GM19395 (cell line): ENCODE measurements around the gene TBC1D22A.

Experiments
- ATAC-seq: cut with Tn5 transposase; IDR thresholded peaks from one replicate; pipeline ENCODE4 v1.9.1; 2021; ENCODE audit warnings: mild to moderate bottlenecking, moderate library complexity; ENCODE audit not compliant: unreplicated experiment

Gene TBC1D22A

DNA sequence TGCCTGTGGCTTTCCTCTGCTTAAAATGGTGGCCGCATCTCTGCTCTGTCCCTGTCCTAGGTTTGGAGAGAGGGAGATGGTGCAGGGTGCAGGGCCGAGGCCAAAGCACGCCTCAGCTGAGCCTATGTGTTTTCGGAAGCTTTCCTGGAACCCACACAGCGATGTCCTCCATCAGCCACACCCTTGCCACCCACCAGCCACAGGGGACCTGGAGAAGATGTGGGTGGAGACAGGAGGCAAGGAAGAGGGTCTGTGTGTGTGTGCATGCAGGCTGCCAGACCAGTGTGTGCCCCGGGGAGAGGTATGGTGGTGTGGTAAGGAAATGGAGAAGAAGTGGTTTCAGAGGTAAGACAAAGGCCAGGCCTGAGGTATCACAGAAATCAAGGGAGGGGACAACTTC, 155.7 kb downstream of the TBC1D22A start:
- no peak for ATAC-seq

DNA sequence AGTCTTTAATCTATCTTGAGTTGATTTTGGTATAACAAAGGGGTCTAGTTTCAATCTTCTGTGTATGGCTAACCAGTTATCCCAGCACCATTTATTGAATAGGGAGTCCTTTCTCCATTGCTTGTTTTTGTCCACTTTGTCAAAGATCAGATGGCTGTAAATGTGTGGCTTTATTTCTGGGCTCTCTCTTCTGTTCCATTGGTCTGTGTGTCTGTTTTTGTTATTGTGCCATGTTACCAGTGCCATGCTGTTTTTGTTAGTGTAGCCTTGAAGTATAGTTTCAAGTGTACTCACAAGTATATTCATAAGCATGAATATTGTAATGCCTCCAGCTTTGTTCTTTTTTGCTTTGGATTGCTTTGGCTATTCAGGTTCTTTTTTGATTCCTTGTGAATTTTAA, 159.6 kb downstream of the TBC1D22A start:
- no peak for ATAC-seq

DNA sequence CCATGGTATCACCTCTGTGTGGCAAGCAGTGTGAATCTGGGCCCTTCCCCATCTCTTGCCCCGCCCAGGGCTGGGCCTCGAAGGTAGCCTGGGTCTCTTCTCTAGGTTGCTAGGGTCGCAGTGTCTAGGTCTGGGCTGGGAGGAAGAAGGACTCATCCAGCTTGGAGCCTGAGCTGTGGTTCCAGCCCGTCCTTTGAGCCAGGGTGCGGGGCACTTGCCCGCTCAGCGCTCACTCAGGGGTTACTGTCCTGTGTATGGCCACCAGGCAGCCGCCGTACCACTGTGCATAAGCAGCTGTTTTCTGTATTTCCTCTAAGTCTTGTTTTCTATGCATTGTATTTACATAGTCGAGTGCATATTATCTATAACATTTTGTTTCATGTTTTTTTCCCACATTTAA, 160.9 kb downstream of the TBC1D22A start:
- ATAC-seq, result no peak

DNA sequence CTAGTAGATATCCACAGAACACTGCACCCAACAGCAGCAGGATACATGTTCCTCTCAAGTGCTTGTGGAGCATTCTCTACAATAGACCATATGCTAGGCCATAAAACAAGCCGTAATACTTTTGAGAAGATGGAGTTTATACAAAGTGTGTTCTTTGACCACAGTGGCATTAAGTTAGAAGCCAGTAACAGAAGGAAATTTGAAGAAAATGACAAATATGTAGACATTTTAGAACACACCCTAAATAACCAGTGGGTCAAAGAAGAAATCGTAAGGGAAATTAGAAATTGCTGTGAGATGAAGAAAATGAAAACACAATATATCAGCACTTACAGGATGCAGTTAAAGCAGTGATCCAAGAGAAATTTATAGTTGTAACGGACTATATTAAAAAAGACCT, 163.4 kb downstream of the TBC1D22A start:
- ATAC-seq, result no peak

DNA sequence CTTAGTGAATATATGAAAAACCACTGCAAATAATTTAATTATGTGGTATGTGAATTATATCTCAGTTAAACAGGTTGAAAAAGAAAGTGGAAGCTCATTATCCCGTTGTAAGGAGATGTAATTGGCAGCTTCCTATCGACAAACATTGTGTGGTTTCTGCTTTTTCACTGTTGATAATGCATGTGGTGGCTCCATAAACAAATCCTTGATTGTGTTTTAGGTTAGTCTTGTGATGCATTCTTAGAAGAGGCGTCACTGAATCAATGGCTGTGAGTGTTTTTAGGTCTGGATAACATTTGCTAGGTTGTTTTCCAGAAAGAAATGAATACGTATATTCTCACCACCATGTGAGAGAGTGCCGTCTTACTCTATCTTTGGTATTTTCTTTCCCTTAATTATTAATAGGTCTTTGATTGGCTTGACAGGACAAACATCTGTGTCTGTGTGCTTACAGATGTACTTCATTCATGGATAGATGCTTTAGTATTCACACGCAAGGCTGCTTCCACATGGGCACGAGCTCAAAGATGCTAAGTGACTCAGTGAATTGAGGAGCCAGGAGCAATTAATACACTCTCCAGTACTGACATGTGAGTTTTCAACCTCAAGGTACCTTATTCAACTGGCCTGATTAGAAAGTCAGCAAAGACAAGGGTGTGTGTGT, 166.7 kb downstream of the TBC1D22A start:
- ATAC-seq, result no peak

DNA sequence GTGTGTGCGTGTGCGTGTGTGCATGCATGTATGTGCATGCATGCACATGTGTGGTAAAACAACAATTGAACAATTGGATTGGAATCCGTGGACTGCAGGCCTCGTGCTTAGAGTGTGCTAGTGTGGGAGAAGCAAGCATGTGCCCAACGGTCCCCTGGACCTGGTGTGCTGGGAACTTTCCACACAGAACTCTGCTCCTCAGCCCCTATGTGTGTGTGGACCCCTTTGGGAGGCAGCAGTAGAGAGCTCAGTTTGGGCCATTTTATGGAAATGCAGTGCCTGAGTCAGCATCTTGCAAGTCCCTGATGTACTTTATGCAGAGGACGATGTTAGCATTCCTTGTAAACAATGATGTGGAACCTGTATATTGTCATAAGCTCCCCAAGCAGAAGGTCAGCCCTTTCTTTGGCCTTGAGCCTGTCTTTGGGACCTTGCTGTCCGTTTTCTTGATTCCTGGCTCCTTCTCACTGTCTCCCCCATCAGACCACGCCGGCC, 167.3 kb downstream of the TBC1D22A start:
- no peak for ATAC-seq

DNA sequence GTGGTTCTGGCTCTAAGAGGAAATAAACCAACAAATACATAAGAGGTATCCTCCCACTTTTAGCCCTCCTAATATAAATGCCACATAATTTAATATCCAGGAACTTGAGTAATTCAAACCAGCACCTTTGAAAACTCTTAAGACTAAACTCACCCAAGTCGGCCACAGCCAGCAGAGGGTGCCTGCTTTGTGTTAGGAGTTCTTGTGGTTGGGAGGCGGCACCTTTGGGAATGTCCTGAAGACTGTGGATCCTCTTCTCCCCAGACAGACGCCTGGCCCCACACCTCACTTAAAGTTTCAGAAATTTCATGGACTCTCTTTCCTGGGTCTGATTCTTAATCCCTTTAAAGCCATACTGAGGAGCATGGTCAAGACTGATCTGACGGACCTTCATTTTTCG, 169.0 kb downstream of the TBC1D22A start:
- ATAC-seq, result no peak

DNA sequence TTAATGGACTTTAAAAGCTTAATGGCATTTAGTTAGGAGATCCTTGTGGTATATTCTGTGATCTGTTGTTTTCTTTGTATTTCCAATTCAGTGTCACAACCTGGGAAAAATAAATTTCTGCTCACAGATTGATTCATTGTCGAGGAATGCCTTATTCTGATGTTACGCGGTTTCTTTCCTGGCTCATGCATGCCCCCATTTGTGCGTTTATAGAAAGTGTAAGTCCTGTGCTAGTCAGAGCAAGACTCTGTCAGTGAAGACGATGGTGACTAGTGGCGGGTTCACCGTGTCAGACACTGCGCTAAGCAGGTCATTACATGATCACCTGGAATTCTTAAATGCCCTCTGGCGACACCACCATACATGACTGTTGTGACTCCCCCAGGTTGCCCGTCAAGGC, 169.4 kb downstream of the TBC1D22A start:
- ATAC-seq, result no peak

DNA sequence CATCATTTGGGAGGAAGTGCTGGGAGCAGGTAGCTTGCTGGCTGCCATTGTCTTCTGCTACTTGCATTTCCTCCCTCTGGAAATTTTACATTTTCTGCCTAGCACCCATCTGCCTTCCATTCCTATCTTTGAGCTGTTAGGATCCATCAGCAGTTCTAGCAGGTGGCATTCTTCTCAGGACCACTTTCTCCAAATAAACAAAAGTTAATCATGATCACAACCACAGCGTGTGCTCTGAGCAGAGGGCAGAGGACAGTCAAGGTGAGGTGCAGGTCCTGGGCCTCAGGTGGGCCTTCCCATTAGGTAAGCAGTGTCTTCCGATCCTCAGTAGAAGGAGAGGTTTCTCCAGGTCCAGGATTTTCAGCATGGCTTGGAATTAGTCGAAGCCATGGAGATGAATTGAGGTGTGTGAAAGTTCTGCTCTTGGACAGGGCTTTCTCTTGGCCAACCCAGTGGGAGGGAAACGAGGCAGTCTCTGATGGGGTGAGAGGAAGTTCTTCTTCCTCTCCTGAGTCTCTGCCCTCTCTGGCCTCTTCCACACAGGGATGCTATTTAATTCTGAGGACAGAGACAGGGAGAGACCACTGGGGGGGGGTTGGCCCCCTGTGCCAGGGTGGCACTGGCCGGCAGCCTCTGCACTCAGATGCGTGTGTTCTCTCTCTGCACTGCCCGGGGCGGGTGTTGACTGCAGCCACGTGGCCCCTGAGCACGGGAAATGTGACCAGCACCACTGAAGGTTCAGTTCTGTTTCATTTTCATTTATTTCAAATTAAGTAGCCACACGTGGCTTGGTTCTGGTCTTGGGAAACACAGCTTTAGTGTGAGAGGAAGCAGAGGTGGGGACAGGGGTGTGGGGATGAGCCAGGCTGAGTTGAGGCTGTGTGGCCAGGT, 170.8 kb downstream of the TBC1D22A start:
- ATAC-seq, result no peak

DNA sequence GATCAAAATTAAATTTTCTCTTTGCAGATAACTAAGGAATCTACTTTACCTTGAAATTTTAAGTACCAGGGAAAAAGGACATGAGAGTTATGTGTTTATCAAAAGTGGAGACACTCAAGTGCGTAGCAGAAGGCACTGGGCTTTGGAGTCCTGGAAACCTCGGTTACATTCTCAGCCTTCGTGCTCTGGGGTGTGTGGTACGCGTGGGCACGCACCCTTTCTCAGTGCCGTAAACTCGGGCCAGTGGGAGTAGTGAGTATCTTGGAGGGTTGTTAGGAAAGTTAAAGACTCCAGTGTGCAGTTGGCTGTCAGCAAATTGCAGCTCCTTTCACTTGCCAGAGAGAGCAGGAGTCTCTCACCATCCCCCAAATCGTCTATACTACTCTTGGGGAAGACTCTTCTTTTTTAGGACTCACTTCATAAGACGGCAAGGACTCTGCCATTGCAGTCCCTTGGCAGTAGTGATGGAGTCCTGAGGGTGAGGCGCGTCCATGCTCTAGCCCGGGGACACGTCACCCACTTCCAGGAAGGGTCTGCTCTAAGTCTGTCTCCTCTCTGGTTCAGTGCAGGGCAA, 171.8 kb downstream of the TBC1D22A start:
- ATAC-seq, result no peak

DNA sequence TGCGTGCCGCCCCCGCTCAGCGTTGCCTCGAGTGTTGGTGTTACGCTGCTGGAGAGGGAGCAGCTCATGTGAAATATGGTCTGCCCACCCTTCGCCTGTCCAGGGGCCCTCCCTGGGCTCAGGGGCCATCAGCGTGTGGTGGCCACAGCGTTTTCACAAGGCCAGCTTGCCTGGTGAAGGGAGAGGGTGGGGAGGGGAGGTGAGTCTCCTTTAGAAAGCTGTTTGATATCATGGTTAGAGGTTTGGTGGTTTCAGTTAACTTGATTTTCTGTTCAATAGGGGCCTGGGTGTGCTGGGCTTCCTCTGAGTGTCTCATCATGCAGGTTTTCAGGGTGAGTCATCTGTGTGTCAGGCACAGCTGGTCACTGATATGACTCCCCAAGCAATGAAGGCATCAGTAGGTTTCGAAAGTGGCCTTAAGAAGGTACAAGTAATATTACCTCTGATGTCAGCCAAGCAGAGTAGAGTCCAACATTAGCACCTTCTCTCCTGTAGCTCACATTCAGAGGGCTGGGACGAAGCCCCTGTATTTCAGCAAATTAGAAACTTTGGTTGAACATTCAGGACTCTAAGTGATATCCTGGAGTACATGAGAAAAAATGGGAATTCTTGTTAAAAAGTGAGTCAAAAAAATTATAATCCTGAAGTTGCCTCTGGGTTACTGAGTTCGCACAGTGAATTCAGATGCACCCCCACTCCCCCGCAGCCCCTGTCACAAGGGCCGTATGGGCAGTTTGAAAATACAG, 172.5 kb downstream of the TBC1D22A start:
- ATAC-seq, result peak; percentile 60

DNA sequence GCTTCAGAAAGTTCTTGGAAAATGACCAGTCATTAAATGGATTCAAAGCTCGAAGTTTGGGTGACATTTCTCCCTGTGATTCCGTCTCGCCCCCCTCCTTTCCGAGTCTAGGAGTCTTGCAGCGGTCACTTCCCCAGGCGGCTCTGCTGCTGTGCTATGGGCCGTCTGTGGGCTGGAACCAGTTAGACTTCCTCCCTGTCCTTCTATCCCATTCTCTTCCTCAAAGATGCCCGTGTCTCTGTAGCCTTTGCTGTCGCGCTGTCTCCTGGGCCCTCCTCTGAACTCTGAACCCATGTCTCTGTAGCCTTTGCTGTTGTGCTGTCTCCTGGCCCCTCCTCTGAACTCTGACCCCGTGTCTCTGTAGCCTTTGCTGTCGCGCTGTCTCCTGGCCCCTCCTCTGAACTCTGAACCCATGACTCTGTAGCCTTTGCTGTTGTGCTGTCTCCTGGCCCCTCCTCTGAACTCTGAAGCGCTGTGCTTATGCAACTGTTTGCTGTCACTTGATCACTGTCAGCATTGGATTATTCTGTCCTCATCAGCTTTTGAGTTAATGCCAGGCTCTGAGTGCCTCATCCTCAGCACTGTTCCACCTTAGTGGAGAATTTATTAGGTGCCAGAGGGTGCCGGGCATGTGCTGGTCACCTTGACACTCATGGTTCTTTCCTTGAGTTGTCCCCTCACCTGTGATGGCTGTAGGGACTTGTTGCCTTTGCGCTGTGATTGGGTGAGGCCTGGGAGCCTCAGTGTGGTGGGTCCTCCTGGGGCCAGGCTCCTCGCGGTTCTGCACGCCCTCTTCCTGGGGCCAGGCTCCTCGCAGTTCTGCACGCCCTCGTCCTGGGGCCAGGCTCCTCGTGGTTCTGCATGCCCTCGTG, 173.3 kb downstream of the TBC1D22A start:
- ATAC-seq, result no peak

DNA sequence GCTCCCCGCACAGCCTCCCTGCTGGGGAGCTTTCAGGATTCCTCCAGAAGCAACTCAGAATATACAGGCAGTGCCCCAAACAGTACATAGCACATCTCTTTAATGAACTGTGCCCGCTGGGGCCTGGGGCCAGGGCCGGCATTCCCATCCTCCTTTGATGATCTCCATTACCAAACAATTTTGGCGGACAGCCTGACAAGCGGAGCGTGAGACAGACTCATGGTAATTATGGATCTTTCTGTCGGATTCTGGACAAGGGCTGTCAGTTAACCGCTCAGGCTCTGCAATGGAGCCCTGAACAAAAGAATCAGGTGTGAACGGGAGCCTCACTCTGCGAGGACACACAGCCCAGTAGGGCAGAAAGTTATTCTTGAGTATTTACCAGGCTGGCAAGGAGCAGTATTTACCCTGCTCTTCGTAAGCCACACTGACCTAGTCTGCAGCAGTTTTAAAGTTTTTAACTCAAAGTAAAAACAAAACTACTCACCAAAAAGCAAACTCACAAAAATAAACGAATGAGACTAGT, 174.0 kb downstream of the TBC1D22A start:
- no peak for ATAC-seq

DNA sequence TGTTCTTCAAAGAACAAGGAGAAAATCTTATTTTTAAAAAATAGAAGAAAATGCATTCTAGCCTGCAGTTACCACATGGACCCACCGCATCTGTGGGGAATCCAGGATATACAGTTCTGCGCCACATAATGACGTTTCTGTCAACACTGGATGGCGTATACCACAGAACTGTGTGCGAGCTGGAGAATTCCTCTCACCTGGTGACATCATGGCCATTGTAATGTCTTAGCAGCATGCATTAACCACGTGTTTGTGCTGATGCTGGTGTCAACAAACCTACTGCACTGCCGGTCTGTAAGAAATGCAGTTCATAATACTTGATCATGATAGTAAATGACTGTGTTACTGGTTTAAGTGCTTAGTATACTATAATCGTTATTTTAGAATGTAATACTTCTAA, 174.7 kb downstream of the TBC1D22A start:
- ATAC-seq, result no peak

DNA sequence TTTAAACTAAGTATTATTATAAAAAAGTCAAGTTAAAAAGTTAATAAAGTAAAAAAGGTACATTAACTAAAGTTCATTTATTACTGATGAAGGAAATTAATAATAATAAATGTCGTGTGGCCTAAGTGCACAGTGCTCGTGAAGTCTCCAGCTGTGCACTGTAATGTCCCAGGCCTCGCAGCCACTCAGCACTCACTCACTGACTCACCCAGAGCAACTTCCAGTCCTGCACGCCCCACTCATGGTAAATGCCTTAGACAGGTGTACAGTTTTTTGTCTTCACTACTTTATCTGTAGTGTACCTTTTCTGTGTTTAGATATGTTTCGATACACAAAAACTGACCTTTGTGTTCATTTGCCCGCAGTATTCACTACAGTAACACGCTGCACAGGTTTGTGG, 175.5 kb downstream of the TBC1D22A start:
- ATAC-seq, result no peak

DNA sequence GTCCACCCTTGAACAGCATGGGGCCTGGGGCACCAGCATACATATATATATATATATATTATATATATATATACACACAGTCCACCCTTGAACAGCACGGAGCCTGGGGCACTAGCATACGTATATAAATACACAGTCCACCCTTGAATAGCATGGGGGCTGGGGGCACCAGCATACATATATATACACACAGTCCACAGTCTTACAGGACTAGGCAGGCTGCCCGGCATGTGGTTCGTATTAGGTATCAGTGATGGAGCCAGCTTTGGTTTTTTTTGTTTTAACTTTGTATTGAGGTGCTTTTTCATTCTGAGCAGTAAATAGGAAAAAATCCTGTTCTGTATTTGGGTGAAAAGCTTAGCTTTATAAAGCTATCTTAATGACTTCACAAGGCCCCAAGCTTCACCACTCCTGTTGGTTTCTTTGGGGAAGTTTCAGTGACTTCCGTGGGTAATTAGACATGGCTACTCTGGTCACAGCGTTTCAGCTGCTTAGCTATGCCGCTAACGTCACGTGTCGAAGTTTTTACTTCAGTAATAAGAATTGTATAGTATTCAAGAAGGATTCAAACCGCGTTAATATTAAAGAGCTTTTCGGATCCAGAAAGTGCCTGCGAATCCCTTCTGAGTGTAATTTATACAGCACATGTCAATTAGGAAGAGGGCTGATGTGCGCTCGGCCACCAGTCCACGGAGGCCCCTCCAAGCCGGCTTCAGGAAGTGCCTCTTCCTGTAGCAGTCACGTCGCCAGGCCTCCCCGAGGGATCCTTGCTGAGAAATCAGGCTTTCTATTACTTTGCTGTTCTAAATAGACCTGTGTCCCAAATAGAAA, 179.7 kb downstream of the TBC1D22A start:
- no peak for ATAC-seq

DNA sequence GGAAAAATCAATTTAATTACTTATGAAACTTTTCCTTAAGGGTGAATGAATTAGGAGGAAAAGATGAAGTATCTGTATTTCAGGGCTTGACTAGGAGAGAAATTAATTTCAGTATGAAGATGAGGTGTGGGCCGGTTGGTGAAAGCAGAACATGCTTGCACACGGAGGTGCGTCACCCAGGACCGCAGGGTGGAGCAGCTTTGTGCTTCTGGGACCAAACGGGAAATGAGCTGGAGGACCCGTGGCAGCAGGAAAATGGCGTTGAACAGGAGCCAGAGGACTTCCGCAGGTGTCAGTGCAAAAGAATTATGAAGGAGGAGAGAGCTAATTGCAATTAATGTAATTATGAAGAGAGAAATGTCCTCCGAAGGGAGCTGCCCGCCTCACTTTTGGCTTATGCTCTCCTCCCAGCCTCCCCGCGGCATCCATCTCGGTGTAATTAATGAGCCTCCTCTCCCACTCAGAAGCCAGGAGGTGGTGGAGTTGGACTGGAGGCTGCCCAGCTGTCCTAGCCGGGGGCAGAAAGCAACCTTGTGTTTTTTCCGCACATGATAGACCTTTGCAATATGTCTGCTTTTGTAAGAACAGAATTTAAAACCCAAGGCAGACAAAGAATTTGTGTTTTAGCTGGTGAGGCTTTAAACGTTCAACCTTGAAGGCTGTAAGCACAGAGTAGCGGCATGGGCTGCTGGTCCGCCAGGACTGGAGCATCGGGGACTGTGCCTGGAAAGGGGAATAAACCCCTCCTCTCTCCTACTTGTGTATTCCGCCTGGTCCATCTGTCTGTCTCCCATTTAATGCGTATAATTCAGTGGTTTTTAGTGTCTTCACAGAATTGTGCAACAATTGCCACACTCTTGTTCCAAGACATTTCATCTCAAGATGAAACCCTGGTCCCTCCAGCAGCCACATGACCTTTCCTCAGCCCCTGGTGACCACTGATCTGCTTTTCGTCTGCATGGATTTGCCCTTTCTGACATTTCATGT, 180.6 kb downstream of the TBC1D22A start:
- no peak for ATAC-seq

DNA sequence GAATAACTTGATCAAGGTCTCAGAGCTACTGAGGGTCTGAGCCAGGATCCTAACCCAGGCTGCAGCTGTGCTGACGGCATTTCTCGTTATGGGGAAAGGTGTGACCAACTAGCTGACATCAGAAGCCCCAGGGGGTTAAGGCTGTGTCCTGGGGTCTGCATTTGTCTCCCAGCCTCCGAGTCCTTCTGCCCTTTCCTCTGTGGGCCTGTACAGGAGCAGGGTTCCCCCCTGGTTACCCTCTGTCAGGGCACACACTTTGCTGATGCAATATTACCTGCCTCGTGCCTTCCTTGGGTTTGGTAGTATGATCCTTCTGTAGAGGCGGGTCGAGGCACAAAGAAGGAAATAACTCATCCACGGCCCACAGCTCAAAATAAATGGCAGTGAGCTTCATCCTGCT, 183.0 kb downstream of the TBC1D22A start:
- no peak for ATAC-seq
